ENCODE data around the gene TNFSF4. TPM values are rescaled to one million over a fixed set of nuclear protein-coding genes. Genes with fewer than 3 reads are reported as not detected.
"Not testable (repeated sequence)": the region's sequence is repeated elsewhere in the genome, so short reads cannot be mapped to it uniquely, and the experiment has no call there.

The TNFSF4 gene
- total and polyA plus RNA-seq, 7 donors: 0.04 to 0.28 (median 0.13) TPM

- intact Hi-C loops (cut with DNase I): no loop called here
- H3K36me3 ChIP-seq (ENCODE audit: insufficient read depth in 1 of 2, low read depth in 1 of 2): no peaks in the 10 kb centered on the region
- DNase-seq (no peak), ATAC-seq (no peak)
- no peak for TF ChIP-seq CTCF (IDR thresholded peaks at IDR 0.05)
- H3K4me3 ChIP-seq: no peak overlapping the region
- H3K27ac ChIP-seq: no peak overlapping the region
- no peaks in the 10 kb centered on the region for H3K27me3 ChIP-seq (ENCODE audit: insufficient read depth in 3 of 3, low read length in 2 of 3)
- H3K9me3 ChIP-seq: no peaks in the 10 kb centered on the region
- H3K4me1 ChIP-seq: no peaks in the 10 kb centered on the region
Measured at GRCh38 chr1:173240609-173241008, 33.5 kb upstream of the TNFSF4 start.

GRCh38 chr1:173239058-173239457, 31.9 kb upstream of the TNFSF4 start:
- 78 to 89% (median 84%) methylated on average over 2 of the region's 2 CpGs for WGBS, 3 donors
- no peak for ATAC-seq
- Histone ChIP-seq H3K4me3 (no peak overlapping the region), H3K27me3 (ENCODE audit: insufficient read depth in 3 of 3, low read length in 2 of 3) (no peaks in the 10 kb centered on the region), H3K9me3 (no peaks in the 10 kb centered on the region), H3K36me3 (ENCODE audit: insufficient read depth in 1 of 2, low read depth in 1 of 2) (no peaks in the 10 kb centered on the region), H3K4me1 (no peaks in the 10 kb centered on the region), H3K27ac (no peak overlapping the region)
- no peak for DNase-seq
- TF ChIP-seq CTCF (IDR thresholded peaks at IDR 0.05): no peak
- intact Hi-C loops (cut with DNase I): no loop called here

- H3K27ac ChIP-seq: no peak overlapping the region
- H3K4me1 ChIP-seq: no peaks in the 10 kb centered on the region
- 85 to 92% (median 89%) methylated on average over 4 of the region's 4 CpGs for WGBS, 3 donors
- H3K27me3 ChIP-seq (ENCODE audit: insufficient read depth in 3 of 3, low read length in 2 of 3): no peaks in the 10 kb centered on the region
- no peak for DNase-seq
- no peak for TF ChIP-seq CTCF (IDR thresholded peaks at IDR 0.05)
- no peak for ATAC-seq
- no peaks in the 10 kb centered on the region for H3K36me3 ChIP-seq (ENCODE audit: insufficient read depth in 1 of 2, low read depth in 1 of 2)
- intact Hi-C loops (cut with DNase I): no loop called here
- H3K9me3 ChIP-seq: no peaks in the 10 kb centered on the region
- H3K4me3 ChIP-seq: no peak overlapping the region
Measured at GRCh38 chr1:173234899-173235298, 27.8 kb upstream of the TNFSF4 start.

GRCh38 chr1:173234434-173234833, 27.3 kb upstream of the TNFSF4 start:
- 92 to 100% (median 96%) methylated on average over 1 of the region's 3 CpGs for WGBS, 3 donors
- H3K27ac ChIP-seq; H3K36me3 ChIP-seq (ENCODE audit: insufficient read depth in 1 of 2, low read depth in 1 of 2); H3K4me3 ChIP-seq; H3K9me3 ChIP-seq; H3K27me3 ChIP-seq (ENCODE audit: insufficient read depth in 3 of 3, low read length in 2 of 3); H3K4me1 ChIP-seq; ATAC-seq; DNase-seq; intact Hi-C loops (cut with DNase I): not testable (repeated sequence)

- ATAC-seq; H3K4me3 ChIP-seq; H3K9me3 ChIP-seq; intact Hi-C loops (cut with DNase I); DNase-seq; H3K4me1 ChIP-seq; H3K36me3 ChIP-seq (ENCODE audit: insufficient read depth in 1 of 2, low read depth in 1 of 2); H3K27ac ChIP-seq; H3K27me3 ChIP-seq (ENCODE audit: insufficient read depth in 3 of 3, low read length in 2 of 3): not testable (repeated sequence)
- 92 to 95% (median 94%) methylated on average over 3 of the region's 3 CpGs for WGBS, 3 donors
Measured at GRCh38 chr1:173229031-173229430, 21.9 kb upstream of the TNFSF4 start.

- DNase-seq (no peak), ATAC-seq (no peak)
- H3K4me1 ChIP-seq: no peaks in the 10 kb centered on the region
- no peaks in the 10 kb centered on the region for H3K9me3 ChIP-seq
- no peaks in the 10 kb centered on the region for H3K36me3 ChIP-seq (ENCODE audit: insufficient read depth in 1 of 2, low read depth in 1 of 2)
- no peak for TF ChIP-seq CTCF (IDR thresholded peaks at IDR 0.05)
- H3K27ac ChIP-seq: no peak overlapping the region
- no peaks in the 10 kb centered on the region for H3K27me3 ChIP-seq (ENCODE audit: insufficient read depth in 3 of 3, low read length in 2 of 3)
- intact Hi-C loops (cut with DNase I): no loop called here
- no peak overlapping the region for H3K4me3 ChIP-seq
Measured at GRCh38 chr1:173224949-173225348, 17.8 kb upstream of the TNFSF4 start.

Measured in psoas muscle (tissue), 8 donors.